GM12865 (cell line): ENCODE results near the gene PLD5.

Experiments used
- DNase-seq: peaks from one replicate; pipeline ENCODE4 v3.0.0; 2010; ENCODE audit warnings: low read depth
- H3K4me3 ChIP-seq: 2 replicates; pipeline ENCODE4 v1.5.1; 2011; ENCODE audit warnings: mild to moderate bottlenecking, low read depth, low read length, control low read depth
- CTCF ChIP-seq: IDR thresholded peaks from 2 replicates; pipeline ENCODE4 v1.5.1; 2011; ENCODE audit warnings: low read length, control low read depth, low read depth, inconsistent platforms; ENCODE audit not compliant: insufficient read depth; ENCODE audit errors: missing control alignments

The PLD5 gene

GRCh38 chr1:242237051-242237450, 287.4 kb downstream of the PLD5 start:
- TF ChIP-seq CTCF: no peak
- H3K4me3 ChIP-seq: no peak overlapping the region
- no peak for DNase-seq

GRCh38 chr1:242228991-242229390, 295.5 kb downstream of the PLD5 start:
- no peak for TF ChIP-seq CTCF
- no peak for DNase-seq
- no peak overlapping the region for H3K4me3 ChIP-seq

GRCh38 chr1:242225767-242226573, 298.5 kb downstream of the PLD5 start:
- peak; percentile 85 for DNase-seq
- TF ChIP-seq CTCF: no peak
- H3K4me3 ChIP-seq: no peak overlapping the region

- H3K4me3 ChIP-seq: peak overlapping the region; percentile 28
- DNase-seq: peak; percentile 76
These were observed 299.4 kb downstream of the PLD5 start for GRCh38 chr1:242224878-242225766.

- no peak for TF ChIP-seq CTCF
- no peak overlapping the region for H3K4me3 ChIP-seq
- no peak for DNase-seq
These were observed 300.0 kb downstream of the PLD5 start for GRCh38 chr1:242224461-242224860.

- H3K4me3 ChIP-seq: no peak overlapping the region
- DNase-seq: no peak
- no peak for TF ChIP-seq CTCF
These were observed 304.6 kb downstream of the PLD5 start for GRCh38 chr1:242219905-242220304.

GRCh38 chr1:242219298-242219901, 305.1 kb downstream of the PLD5 start:
- H3K4me3 ChIP-seq: no peak overlapping the region
- TF ChIP-seq CTCF: no peak
- DNase-seq: no peak
